Smooth muscle cell (in vitro differentiated cells): ENCODE data around the gene SNX9. TPM values are rescaled to one million over a fixed set of nuclear protein-coding genes. Genes with fewer than 3 reads are reported as not detected.

Source experiments
- DNase-seq: peaks from one replicate; lab custom pipeline; 2025; ENCODE audit not compliant: unreplicated experiment; lab: John Stamatoyannopoulos, UW
- H2AFZ ChIP-seq: fragments of 200-600 bp; sonication (generic); 2 replicates; pipeline ENCODE4 v1.6.0; 2016; ENCODE audit warnings: antibody characterized with exemption, low read depth, mild to moderate bottlenecking
- H3F3A ChIP-seq: fragments of 200-600 bp; sonication (generic); 2 replicates; pipeline ENCODE4 v1.6.0; 2017; ENCODE audit warnings: antibody characterized with exemption, low read depth
- H3K27ac ChIP-seq: fragments of 200-600 bp; sonication (generic); 2 replicates; pipeline ENCODE4 v1.5.1; 2016; ENCODE audit warnings: low read depth, mild to moderate bottlenecking
- H3K27me3 ChIP-seq: fragments of 200-600 bp; sonication (generic); 2 replicates; pipeline ENCODE4 v1.6.1; 2016; ENCODE audit warnings: low read depth, mild to moderate bottlenecking
- H3K36me3 ChIP-seq: fragments of 200-600 bp; sonication (generic); 2 replicates; pipeline ENCODE4 v1.5.1; 2016; ENCODE audit warnings: low read depth
- H3K4me1 ChIP-seq: fragments of 200-600 bp; sonication (generic); 2 replicates; pipeline ENCODE4 v1.5.1; 2016; ENCODE audit warnings: low read depth
- H3K4me2 ChIP-seq: fragments of 200-600 bp; sonication (generic); 2 replicates; pipeline ENCODE4 v1.6.0; 2016; ENCODE audit warnings: mild to moderate bottlenecking
- H3K4me3 ChIP-seq: fragments of 200-600 bp; sonication (generic); 2 replicates; pipeline ENCODE4 v1.5.1; 2016; ENCODE audit warnings: mild to moderate bottlenecking
- H3K79me2 ChIP-seq: fragments of 200-600 bp; sonication (generic); 2 replicates; pipeline ENCODE4 v1.6.0; 2016; ENCODE audit warnings: low read depth, mild to moderate bottlenecking
- H3K9ac ChIP-seq: fragments of 200-600 bp; sonication (generic); 2 replicates; pipeline ENCODE4 v1.6.0; 2016; ENCODE audit warnings: low read depth
- H3K9me3 ChIP-seq: fragments of 200-600 bp; sonication (generic); replicated peaks from 2 replicates; pipeline ENCODE4 v1.5.1; 2016; ENCODE audit warnings: low read depth
- H4K20me1 ChIP-seq: fragments of 200-600 bp; sonication (generic); 2 replicates; pipeline ENCODE4 v1.6.0; 2016; ENCODE audit warnings: low read depth
- WGBS: methylation state at CpG from one replicate; pipeline ENCODE4 v1.1.7; 2016; ENCODE audit warnings: low lambda C conversion rate; 5-methylcytosine and 5-hydroxymethylcytosine counted together
- polyA plus RNA-seq: library from polyadenylated mRNA; unstranded; fragments of >200 nt; fragmentation: Nextera tagmentation; extraction: Ambion mirVana; gene quantifications from 2 replicates; pipeline ENCODE4 v1.2.1, GENCODE V29; 2016
- total RNA-seq: library from RNA; depleted of rRNA; stranded (reverse); fragments of >200 nt; gene quantifications from 2 replicates; pipeline ENCODE4 v1.2.3, GENCODE V29; 2014
- TF ChIP-seq, protein P1 (sequence below): fragments of 200-600 bp; sonication (generic); IDR thresholded peaks from 2 replicates; pipeline ENCODE4 v1.5.1; 2017; ENCODE audit warnings: borderline replicate concordance, mild to moderate bottlenecking, antibody characterized with exemption; ENCODE audit not compliant: insufficient read depth, poor library complexity, severe bottlenecking

Gene SNX9
- total and polyA plus RNA-seq, 2 experiments from 2014 or later = 28.9 to 29.0 TPM

GRCh38 chr6:157955675-157956074, 132.6 kb downstream of the SNX9 start:
- Histone ChIP-seq H3K4me2 (no peak overlapping the region), H3K36me3 (no peaks in the 10 kb centered on the region), H3F3A (no peaks in the 10 kb centered on the region), H3K4me3 (no peak overlapping the region), H3K9ac (no peak overlapping the region), H4K20me1 (no peaks in the 10 kb centered on the region), H2AFZ (no peak overlapping the region), H3K4me1 (no peaks in the 10 kb centered on the region), H3K27ac (no peak overlapping the region), H3K9me3 (no peaks in the 10 kb centered on the region), H3K79me2 (no peaks in the 10 kb centered on the region), H3K27me3 (no peaks in the 10 kb centered on the region)
- 93% methylated on average over 6 of the region's 6 CpGs for WGBS
- TF ChIP-seq, protein P1, sequence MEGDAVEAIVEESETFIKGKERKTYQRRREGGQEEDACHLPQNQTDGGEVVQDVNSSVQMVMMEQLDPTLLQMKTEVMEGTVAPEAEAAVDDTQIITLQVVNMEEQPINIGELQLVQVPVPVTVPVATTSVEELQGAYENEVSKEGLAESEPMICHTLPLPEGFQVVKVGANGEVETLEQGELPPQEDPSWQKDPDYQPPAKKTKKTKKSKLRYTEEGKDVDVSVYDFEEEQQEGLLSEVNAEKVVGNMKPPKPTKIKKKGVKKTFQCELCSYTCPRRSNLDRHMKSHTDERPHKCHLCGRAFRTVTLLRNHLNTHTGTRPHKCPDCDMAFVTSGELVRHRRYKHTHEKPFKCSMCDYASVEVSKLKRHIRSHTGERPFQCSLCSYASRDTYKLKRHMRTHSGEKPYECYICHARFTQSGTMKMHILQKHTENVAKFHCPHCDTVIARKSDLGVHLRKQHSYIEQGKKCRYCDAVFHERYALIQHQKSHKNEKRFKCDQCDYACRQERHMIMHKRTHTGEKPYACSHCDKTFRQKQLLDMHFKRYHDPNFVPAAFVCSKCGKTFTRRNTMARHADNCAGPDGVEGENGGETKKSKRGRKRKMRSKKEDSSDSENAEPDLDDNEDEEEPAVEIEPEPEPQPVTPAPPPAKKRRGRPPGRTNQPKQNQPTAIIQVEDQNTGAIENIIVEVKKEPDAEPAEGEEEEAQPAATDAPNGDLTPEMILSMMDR = no peak
- no peak for DNase-seq

GRCh38 chr6:157956171-157956730, 133.2 kb downstream of the SNX9 start:
- 80% methylated on average over 12 of the region's 12 CpGs for WGBS
- TF ChIP-seq, protein P1 = no peak

GRCh38 chr6:157959451-157960227, 136.6 kb downstream of the SNX9 start:
- TF ChIP-seq, protein P1 = no peak
- no peak overlapping the region for H3K4me3 ChIP-seq
- no peak overlapping the region for H3K27ac ChIP-seq
- no peaks in the 10 kb centered on the region for H3K9me3 ChIP-seq
- no peaks in the 10 kb centered on the region for H3K4me1 ChIP-seq
- no peak overlapping the region for H3K9ac ChIP-seq
- H3K36me3 ChIP-seq = no peaks in the 10 kb centered on the region
- DNase-seq = no peak
- no peak overlapping the region for H3K4me2 ChIP-seq
- 88% methylated on average over 1 of the region's 1 CpG for WGBS
- no peaks in the 10 kb centered on the region for H3F3A ChIP-seq
- no peak overlapping the region for H2AFZ ChIP-seq
- no peaks in the 10 kb centered on the region for H4K20me1 ChIP-seq
- H3K27me3 ChIP-seq = no peaks in the 10 kb centered on the region
- H3K79me2 ChIP-seq = no peaks in the 10 kb centered on the region

More at GRCh38 chr6:157956171-157956730, 133.2 kb downstream of the SNX9 start:
- no peaks in the 10 kb centered on the region for H3K4me1 ChIP-seq
- H3K4me2 ChIP-seq = no peak overlapping the region
- H3K27ac ChIP-seq = no peak overlapping the region
- H2AFZ ChIP-seq = no peak overlapping the region
- H3K79me2 ChIP-seq = no peaks in the 10 kb centered on the region
- no peaks in the 10 kb centered on the region for H4K20me1 ChIP-seq
- no peaks in the 10 kb centered on the region for H3K9me3 ChIP-seq
- no peaks in the 10 kb centered on the region for H3F3A ChIP-seq
- no peaks in the 10 kb centered on the region for H3K36me3 ChIP-seq
- H3K4me3 ChIP-seq = no peak overlapping the region
- H3K9ac ChIP-seq = no peak overlapping the region
- no peak for DNase-seq
- no peaks in the 10 kb centered on the region for H3K27me3 ChIP-seq
